BLaER1 (cell line): ENCODE results near the gene COMT.

ENCODE experiments used
- H3K27ac ChIP-seq: shearing (Covaris generic); formaldehyde crosslinking; 2 replicates; pipeline ENCODE4 v1.8.1; 2022
- H3K27me3 ChIP-seq: shearing (Covaris generic); formaldehyde crosslinking; 2 replicates; pipeline ENCODE4 v1.8.1; 2022
- H3K36me3 ChIP-seq: shearing (Covaris generic); formaldehyde crosslinking; 2 replicates; pipeline ENCODE4 v1.8.1; 2022
- H3K4me1 ChIP-seq: shearing (Covaris generic); formaldehyde crosslinking; 2 replicates; pipeline ENCODE4 v1.8.1; 2022
- H3K4me2 ChIP-seq: shearing (Covaris generic); formaldehyde crosslinking; 2 replicates; pipeline ENCODE4 v1.8.1; 2022
- H3K4me3 ChIP-seq: shearing (Covaris generic); formaldehyde crosslinking; 2 replicates; pipeline ENCODE4 v1.8.1; 2022
- H3K9ac ChIP-seq: shearing (Covaris generic); formaldehyde crosslinking; 2 replicates; pipeline ENCODE4 v1.8.1; 2022
- H3K9me3 ChIP-seq: shearing (Covaris generic); formaldehyde crosslinking; 2 replicates; pipeline ENCODE4 v1.8.1; 2022
- H4K20me1 ChIP-seq: shearing (Covaris generic); formaldehyde crosslinking; 2 replicates; pipeline ENCODE4 v1.8.1; 2022
- Cebpa-rat ChIP-seq: shearing (Covaris generic); IDR thresholded peaks from 2 replicates; pipeline ENCODE4 v1.8.1; 2022

COMT gene

GRCh38 chr22:19986011-19986409 is 44.4 kb downstream of the COMT start:
- H3K4me2 ChIP-seq: peak overlapping the region; percentile 98
- peak overlapping the region; percentile 87 for H3K9ac ChIP-seq
- peaks cover 59% of the 10 kb centered on the region for H3K4me1 ChIP-seq
- no peaks in the 10 kb centered on the region for H3K27me3 ChIP-seq
- peak overlapping the region; percentile 89 for H3K4me3 ChIP-seq
- no peak for TF ChIP-seq Cebpa-rat
- H3K27ac ChIP-seq: peak overlapping the region; percentile 82
- peaks cover 14% of the 10 kb centered on the region for H3K36me3 ChIP-seq
- peaks cover 51% of the 10 kb centered on the region for H4K20me1 ChIP-seq
- no peaks in the 10 kb centered on the region for H3K9me3 ChIP-seq

GRCh38 chr22:19986410-19987341 is 45.1 kb downstream of the COMT start:
- peaks cover 66% of the 10 kb centered on the region for H3K4me1 ChIP-seq
- TF ChIP-seq Cebpa-rat: no peak
- peak overlapping the region; percentile 89 for H3K4me3 ChIP-seq
- H3K27me3 ChIP-seq: no peaks in the 10 kb centered on the region
- H4K20me1 ChIP-seq: peaks cover 51% of the 10 kb centered on the region
- H3K4me2 ChIP-seq: peak overlapping the region; percentile 98
- peak overlapping the region; percentile 82 for H3K27ac ChIP-seq
- H3K9me3 ChIP-seq: no peaks in the 10 kb centered on the region
- peaks cover 8% of the 10 kb centered on the region; the same call in 1 of the 2 replicates for H3K36me3 ChIP-seq
- peak overlapping the region; percentile 87 for H3K9ac ChIP-seq

GRCh38 chr22:19987394-19988306 is 46.1 kb downstream of the COMT start:
- H3K27ac ChIP-seq: no peak overlapping the region

GRCh38 chr22:19988331-19988808 is 46.8 kb downstream of the COMT start:
- Histone ChIP-seq H3K4me1 (peaks cover 67% of the 10 kb centered on the region), H3K36me3 (no peaks in the 10 kb centered on the region), H3K4me2 (no peak overlapping the region), H3K9ac (no peak overlapping the region), H3K27me3 (no peaks in the 10 kb centered on the region), H4K20me1 (peaks cover 34% of the 10 kb centered on the region), H3K4me3 (no peak overlapping the region), H3K27ac (no peak overlapping the region), H3K9me3 (no peaks in the 10 kb centered on the region)
- no peak for TF ChIP-seq Cebpa-rat

More at GRCh38 chr22:19987394-19988306, 46.1 kb downstream of the COMT start:
- H3K4me3 ChIP-seq: no peak overlapping the region
- H3K36me3 ChIP-seq: no peaks in the 10 kb centered on the region
- H4K20me1 ChIP-seq: peaks cover 42% of the 10 kb centered on the region
- H3K27me3 ChIP-seq: no peaks in the 10 kb centered on the region
- TF ChIP-seq Cebpa-rat: no peak
- H3K9me3 ChIP-seq: no peaks in the 10 kb centered on the region
- no peak overlapping the region for H3K9ac ChIP-seq
- H3K4me1 ChIP-seq: peaks cover 71% of the 10 kb centered on the region
- H3K4me2 ChIP-seq: no peak overlapping the region

GRCh38 chr22:19988965-19989724 is 47.6 kb downstream of the COMT start:
- Histone ChIP-seq H3K36me3 (no peaks in the 10 kb centered on the region), H3K27ac (peak overlapping the region; percentile 22; the same call in 1 of the 2 replicates), H4K20me1 (peaks cover 27% of the 10 kb centered on the region), H3K27me3 (no peaks in the 10 kb centered on the region), H3K9me3 (no peaks in the 10 kb centered on the region), H3K9ac (no peak overlapping the region), H3K4me3 (no peak overlapping the region), H3K4me1 (peaks cover 60% of the 10 kb centered on the region), H3K4me2 (peak overlapping the region; percentile 22; the same call in 1 of the 2 replicates)
- TF ChIP-seq Cebpa-rat: no peak

- H4K20me1 ChIP-seq: peaks cover 21% of the 10 kb centered on the region
- peaks cover 55% of the 10 kb centered on the region for H3K4me1 ChIP-seq
- no peak overlapping the region for H3K27ac ChIP-seq
- H3K9me3 ChIP-seq: no peaks in the 10 kb centered on the region
- no peak overlapping the region for H3K4me3 ChIP-seq
- TF ChIP-seq Cebpa-rat: no peak
- peak overlapping the region; percentile 22; the same call in 1 of the 2 replicates for H3K4me2 ChIP-seq
- H3K36me3 ChIP-seq: no peaks in the 10 kb centered on the region
- no peaks in the 10 kb centered on the region for H3K27me3 ChIP-seq
- no peak overlapping the region for H3K9ac ChIP-seq
Measured at GRCh38 chr22:19989725-19990067, 48.1 kb downstream of the COMT start.

GRCh38 chr22:19990188-19990587 is 48.6 kb downstream of the COMT start:
- Histone ChIP-seq H3K36me3 (no peaks in the 10 kb centered on the region), H4K20me1 (peaks cover 16% of the 10 kb centered on the region), H3K4me2 (no peak overlapping the region), H3K27ac (no peak overlapping the region), H3K27me3 (no peaks in the 10 kb centered on the region), H3K9me3 (no peaks in the 10 kb centered on the region), H3K4me3 (no peak overlapping the region), H3K9ac (no peak overlapping the region), H3K4me1 (peaks cover 55% of the 10 kb centered on the region)
- TF ChIP-seq Cebpa-rat: no peak

- H4K20me1 ChIP-seq: peaks cover 10% of the 10 kb centered on the region
- H3K4me2 ChIP-seq: no peak overlapping the region; the same call in 1 of the 2 replicates
- TF ChIP-seq Cebpa-rat: no peak
- H3K4me1 ChIP-seq: peaks cover 55% of the 10 kb centered on the region
- H3K27me3 ChIP-seq: no peaks in the 10 kb centered on the region
- H3K9me3 ChIP-seq: no peaks in the 10 kb centered on the region
- no peak overlapping the region for H3K4me3 ChIP-seq
- no peaks in the 10 kb centered on the region for H3K36me3 ChIP-seq
- peak overlapping the region; percentile 37; the same call in 1 of the 2 replicates for H3K27ac ChIP-seq
- peak overlapping the region; percentile 54; the same call in 1 of the 2 replicates for H3K9ac ChIP-seq
Measured at GRCh38 chr22:19990609-19991394, 49.2 kb downstream of the COMT start.

GRCh38 chr22:19991395-19991644 is 49.7 kb downstream of the COMT start:
- Histone ChIP-seq H3K27ac (peak overlapping the region; percentile 37; the same call in 1 of the 2 replicates), H3K36me3 (no peaks in the 10 kb centered on the region), H3K9me3 (no peaks in the 10 kb centered on the region), H3K4me2 (peak overlapping the region; percentile 53), H3K9ac (peak overlapping the region; percentile 54; the same call in 1 of the 2 replicates), H3K4me3 (no peak overlapping the region), H3K4me1 (peaks cover 55% of the 10 kb centered on the region), H3K27me3 (no peaks in the 10 kb centered on the region), H4K20me1 (peaks cover 5% of the 10 kb centered on the region)
- TF ChIP-seq Cebpa-rat: no peak
